ENCODE data around the gene ARHGAP26.

The ARHGAP26 gene

GRCh38 chr5:143142596-143143435 lies 372.6 kb downstream of the ARHGAP26 start:
- Mint-ChIP-seq H3K9me3 (no peaks in the 10 kb centered on the region), H3K4me1 (no peaks in the 10 kb centered on the region), H3K36me3 (peaks cover 9% of the 10 kb centered on the region), H3K4me3 (no peak overlapping the region), H3K27ac (no peak overlapping the region), H3K27me3 (no peaks in the 10 kb centered on the region)
- DNase-seq (ENCODE audit: low spot score in 2 of 2) (no peak), ATAC-seq (ENCODE audit: low read depth) (no peak)

GRCh38 chr5:143143973-143144372 lies 373.8 kb downstream of the ARHGAP26 start:
- DNase-seq (ENCODE audit: low spot score in 2 of 2) (no peak), ATAC-seq (ENCODE audit: low read depth) (no peak)
- Mint-ChIP-seq H3K27me3 (no peaks in the 10 kb centered on the region), H3K4me1 (no peaks in the 10 kb centered on the region), H3K27ac (no peak overlapping the region), H3K4me3 (no peak overlapping the region), H3K9me3 (no peaks in the 10 kb centered on the region), H3K36me3 (peaks cover 8% of the 10 kb centered on the region)

- Mint-ChIP-seq H3K27me3 (no peaks in the 10 kb centered on the region), H3K27ac (no peak overlapping the region), H3K4me1 (no peaks in the 10 kb centered on the region), H3K4me3 (no peak overlapping the region), H3K9me3 (no peaks in the 10 kb centered on the region), H3K36me3 (peaks cover 10% of the 10 kb centered on the region)
- DNase-seq (ENCODE audit: low spot score in 2 of 2) (no peak), ATAC-seq (ENCODE audit: low read depth) (no peak)
These were observed 375.3 kb downstream of the ARHGAP26 start for GRCh38 chr5:143145243-143146160.

GRCh38 chr5:143146161-143146560 lies 376.0 kb downstream of the ARHGAP26 start:
- no peak for ATAC-seq (ENCODE audit: low read depth)
- H3K27ac Mint-ChIP-seq: no peak overlapping the region
- H3K4me1 Mint-ChIP-seq: no peaks in the 10 kb centered on the region
- no peak overlapping the region for H3K4me3 Mint-ChIP-seq
- H3K36me3 Mint-ChIP-seq: peaks cover 10% of the 10 kb centered on the region
- H3K27me3 Mint-ChIP-seq: no peaks in the 10 kb centered on the region
- no peak for DNase-seq (ENCODE audit: low spot score in 2 of 2)
- no peaks in the 10 kb centered on the region for H3K9me3 Mint-ChIP-seq

- H3K4me1 Mint-ChIP-seq: no peaks in the 10 kb centered on the region
- ATAC-seq (ENCODE audit: low read depth) (no peak), DNase-seq (ENCODE audit: low spot score in 2 of 2) (no peak)
- H3K27ac Mint-ChIP-seq: no peak overlapping the region
- H3K9me3 Mint-ChIP-seq: no peaks in the 10 kb centered on the region
- no peaks in the 10 kb centered on the region for H3K27me3 Mint-ChIP-seq
- peaks cover 8% of the 10 kb centered on the region for H3K36me3 Mint-ChIP-seq
- no peak overlapping the region for H3K4me3 Mint-ChIP-seq
These were observed 377.2 kb downstream of the ARHGAP26 start for GRCh38 chr5:143147383-143147782.

- Mint-ChIP-seq H3K4me3 (no peak overlapping the region), H3K27me3 (no peaks in the 10 kb centered on the region), H3K36me3 (peaks cover 8% of the 10 kb centered on the region), H3K9me3 (no peaks in the 10 kb centered on the region), H3K27ac (no peak overlapping the region), H3K4me1 (no peaks in the 10 kb centered on the region)
- ATAC-seq (ENCODE audit: low read depth) (no peak), DNase-seq (ENCODE audit: low spot score in 2 of 2) (no peak)
These were observed 377.7 kb downstream of the ARHGAP26 start for GRCh38 chr5:143147902-143148301.

GRCh38 chr5:143148771-143149170 lies 378.6 kb downstream of the ARHGAP26 start:
- peaks cover 8% of the 10 kb centered on the region for H3K36me3 Mint-ChIP-seq
- ATAC-seq (ENCODE audit: low read depth): no peak
- no peaks in the 10 kb centered on the region for H3K9me3 Mint-ChIP-seq
- H3K27me3 Mint-ChIP-seq: no peaks in the 10 kb centered on the region
- H3K4me1 Mint-ChIP-seq: no peaks in the 10 kb centered on the region
- H3K4me3 Mint-ChIP-seq: no peak overlapping the region
- no peak for DNase-seq (ENCODE audit: low spot score in 2 of 2)
- no peak overlapping the region for H3K27ac Mint-ChIP-seq

DNA sequence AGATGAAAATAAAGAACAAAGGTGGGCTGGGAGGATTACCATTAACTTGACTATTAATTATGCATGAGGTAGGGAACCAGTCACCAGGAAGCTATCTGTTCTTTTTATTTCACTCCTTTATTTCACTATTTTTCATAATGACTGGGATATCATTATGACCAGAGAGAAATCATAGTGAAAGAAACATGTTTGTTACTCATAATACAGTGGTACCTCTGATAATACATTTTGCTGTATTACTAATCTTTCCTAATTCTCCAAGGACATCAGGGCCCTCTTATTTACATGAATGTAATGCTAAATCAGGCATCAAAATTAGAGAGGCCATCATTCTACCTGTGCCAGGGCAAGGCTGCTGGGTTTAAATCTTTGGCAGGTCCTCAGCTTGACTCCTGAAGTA lies 379.6 kb downstream of the ARHGAP26 start:
- DNase-seq (ENCODE audit: low spot score in 2 of 2) (no peak), ATAC-seq (ENCODE audit: low read depth) (no peak)
- Mint-ChIP-seq H3K27me3 (no peaks in the 10 kb centered on the region), H3K36me3 (peaks cover 8% of the 10 kb centered on the region), H3K4me3 (no peak overlapping the region), H3K4me1 (no peaks in the 10 kb centered on the region), H3K27ac (no peak overlapping the region), H3K9me3 (no peaks in the 10 kb centered on the region)

GRCh38 chr5:143151056-143151700 lies 381.0 kb downstream of the ARHGAP26 start:
- H3K27me3 Mint-ChIP-seq: no peaks in the 10 kb centered on the region
- H3K27ac Mint-ChIP-seq: no peak overlapping the region
- no peaks in the 10 kb centered on the region for H3K9me3 Mint-ChIP-seq
- no peak overlapping the region for H3K4me3 Mint-ChIP-seq
- DNase-seq (ENCODE audit: low spot score in 2 of 2) (no peak), ATAC-seq (ENCODE audit: low read depth) (no peak)
- H3K36me3 Mint-ChIP-seq: peaks cover 11% of the 10 kb centered on the region
- H3K4me1 Mint-ChIP-seq: no peaks in the 10 kb centered on the region

DNA sequence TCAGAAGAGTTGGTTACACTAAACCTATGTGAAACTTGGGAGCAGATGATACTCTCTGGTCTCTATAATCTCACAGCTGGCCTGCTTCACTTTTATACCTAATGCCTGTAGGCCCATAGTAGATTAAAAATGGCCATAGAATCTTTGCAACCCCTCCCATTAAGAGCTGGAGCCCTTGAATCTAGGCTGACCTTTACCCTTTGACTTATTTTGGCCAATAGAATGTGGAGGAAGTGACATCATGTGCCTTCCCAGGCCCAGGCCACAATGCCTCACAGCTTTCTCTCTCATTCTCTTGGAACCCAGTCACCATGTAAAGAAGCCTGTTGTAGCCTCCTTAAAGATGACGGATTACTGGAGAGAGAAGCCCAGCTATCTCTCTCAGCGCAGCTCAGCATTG lies 382.3 kb downstream of the ARHGAP26 start:
- Mint-ChIP-seq H3K27me3 (no peaks in the 10 kb centered on the region), H3K27ac (no peak overlapping the region), H3K36me3 (peaks cover 11% of the 10 kb centered on the region), H3K4me3 (no peak overlapping the region), H3K4me1 (no peaks in the 10 kb centered on the region), H3K9me3 (no peaks in the 10 kb centered on the region)
- ATAC-seq (ENCODE audit: low read depth): no peak
- DNase-seq (ENCODE audit: low spot score in 2 of 2): no peak

DNA sequence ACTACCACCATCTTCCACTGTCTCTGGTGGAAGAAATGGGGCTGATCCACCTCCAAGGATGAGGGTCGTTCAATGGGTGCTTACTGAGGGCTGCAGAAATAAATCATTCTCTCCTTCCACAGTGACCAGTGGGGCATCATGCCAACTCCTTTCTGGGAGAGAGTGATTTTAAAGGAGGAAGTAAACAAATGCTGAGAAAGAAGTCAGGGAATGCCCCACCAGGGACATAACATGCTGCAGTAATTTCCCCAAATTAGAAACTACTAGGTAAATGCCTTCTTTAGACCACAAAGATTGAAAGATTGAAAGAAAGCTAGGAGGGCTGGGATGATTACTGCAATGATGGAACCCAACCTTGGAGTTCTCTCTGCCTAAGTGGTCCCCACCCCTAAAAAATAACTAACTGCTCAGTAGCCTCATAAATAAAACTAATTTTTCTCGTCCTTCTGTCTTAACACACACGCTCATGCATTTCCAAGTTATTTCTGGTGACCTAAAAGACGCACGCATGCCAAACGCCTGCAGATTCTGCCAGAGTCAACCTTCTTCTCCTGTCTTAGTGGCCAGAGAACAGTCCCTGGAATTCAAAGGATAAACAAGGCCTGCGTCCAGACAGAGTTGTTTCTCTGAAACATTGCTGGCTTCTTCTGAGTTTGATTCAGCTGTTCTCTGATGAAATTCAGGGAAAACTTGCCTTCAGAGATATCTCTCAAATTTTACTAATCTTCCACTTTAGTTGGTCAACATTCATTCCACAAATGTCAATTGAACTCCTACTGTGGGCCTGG lies 383.3 kb downstream of the ARHGAP26 start:
- DNase-seq (ENCODE audit: low spot score in 2 of 2) (no peak), ATAC-seq (ENCODE audit: low read depth) (no peak)
- no peak overlapping the region for H3K4me3 Mint-ChIP-seq

DNA sequence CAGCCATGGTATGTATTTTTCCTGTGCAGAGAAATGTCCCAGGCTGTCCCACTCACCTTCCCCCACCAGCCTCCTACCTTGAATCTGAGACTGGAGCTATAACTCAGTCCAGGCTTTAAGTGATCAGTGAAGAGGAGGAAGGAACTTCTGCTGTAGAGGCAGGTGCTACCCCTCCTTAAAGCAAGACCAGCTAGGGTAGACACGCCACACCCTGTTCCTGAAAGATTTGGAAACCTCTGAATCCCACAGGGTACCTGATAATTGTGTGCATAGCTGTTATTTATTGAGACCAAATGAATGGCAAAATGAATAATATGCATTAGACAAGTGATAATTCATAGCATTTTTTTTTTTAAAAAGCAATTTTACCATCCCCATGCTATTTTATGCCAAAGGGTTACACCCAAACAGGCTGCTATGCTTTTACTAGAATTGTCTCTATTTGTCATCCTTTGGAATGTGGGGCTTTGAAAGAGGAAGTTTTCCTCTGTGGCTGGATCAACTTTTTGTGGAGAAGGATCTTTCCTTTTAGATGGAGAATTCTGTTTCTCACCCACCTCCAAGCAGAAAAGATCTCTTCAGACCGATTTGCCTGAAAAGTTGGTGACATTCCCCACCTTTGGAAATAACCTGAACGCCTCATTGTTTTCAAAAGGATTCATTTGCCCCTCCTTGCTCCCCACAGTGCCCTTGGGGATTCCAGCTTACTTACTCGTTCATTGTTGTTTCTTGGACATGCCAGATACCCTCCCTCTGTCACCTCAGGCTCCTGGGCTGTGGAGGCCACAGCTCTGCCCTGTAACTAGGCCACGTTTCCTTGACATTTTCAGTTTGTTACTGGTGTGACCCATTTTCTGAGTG lies 384.6 kb downstream of the ARHGAP26 start:
- Mint-ChIP-seq H3K27me3 (no peaks in the 10 kb centered on the region), H3K27ac (no peak overlapping the region), H3K4me3 (no peak overlapping the region), H3K4me1 (no peaks in the 10 kb centered on the region), H3K36me3 (peaks cover 6% of the 10 kb centered on the region), H3K9me3 (no peaks in the 10 kb centered on the region)
- ATAC-seq (ENCODE audit: low read depth): no peak
- no peak for DNase-seq (ENCODE audit: low spot score in 2 of 2)

More for the DNA sequence above, 383.3 kb downstream of the ARHGAP26 start:
- no peak overlapping the region for H3K27ac Mint-ChIP-seq
- H3K9me3 Mint-ChIP-seq: no peaks in the 10 kb centered on the region
- no peaks in the 10 kb centered on the region for H3K4me1 Mint-ChIP-seq
- H3K27me3 Mint-ChIP-seq: no peaks in the 10 kb centered on the region
- H3K36me3 Mint-ChIP-seq: peaks cover 6% of the 10 kb centered on the region

- H3K27me3 Mint-ChIP-seq: no peaks in the 10 kb centered on the region
- H3K4me1 Mint-ChIP-seq: no peaks in the 10 kb centered on the region
- ATAC-seq (ENCODE audit: low read depth) (no peak), DNase-seq (ENCODE audit: low spot score in 2 of 2) (no peak)
- peaks cover 4% of the 10 kb centered on the region for H3K36me3 Mint-ChIP-seq
- no peak overlapping the region for H3K4me3 Mint-ChIP-seq
- H3K27ac Mint-ChIP-seq: no peak overlapping the region
- H3K9me3 Mint-ChIP-seq: no peaks in the 10 kb centered on the region
These were observed 385.3 kb downstream of the ARHGAP26 start for GRCh38 chr5:143155455-143155854.
